Retinal pigment epithelial cell (primary cell): ENCODE data around the gene CCDC201.

Experiments used
- DNase-seq: peaks from one replicate; pipeline ENCODE4 v3.0.0-alpha.2; 2010; ENCODE audit warnings: low read depth
- H3K4me3 ChIP-seq: 2 replicates; pipeline ENCODE4 v1.5.1; 2011; ENCODE audit warnings: mild to moderate bottlenecking, low read length, control low read depth, moderate library complexity
- CTCF ChIP-seq: conservative IDR thresholded peaks from 2 replicates; pipeline ENCODE4 v1.5.1; 2011; ENCODE audit warnings: low read depth, low read length, control low read depth, inconsistent platforms

Gene CCDC201

DNA sequence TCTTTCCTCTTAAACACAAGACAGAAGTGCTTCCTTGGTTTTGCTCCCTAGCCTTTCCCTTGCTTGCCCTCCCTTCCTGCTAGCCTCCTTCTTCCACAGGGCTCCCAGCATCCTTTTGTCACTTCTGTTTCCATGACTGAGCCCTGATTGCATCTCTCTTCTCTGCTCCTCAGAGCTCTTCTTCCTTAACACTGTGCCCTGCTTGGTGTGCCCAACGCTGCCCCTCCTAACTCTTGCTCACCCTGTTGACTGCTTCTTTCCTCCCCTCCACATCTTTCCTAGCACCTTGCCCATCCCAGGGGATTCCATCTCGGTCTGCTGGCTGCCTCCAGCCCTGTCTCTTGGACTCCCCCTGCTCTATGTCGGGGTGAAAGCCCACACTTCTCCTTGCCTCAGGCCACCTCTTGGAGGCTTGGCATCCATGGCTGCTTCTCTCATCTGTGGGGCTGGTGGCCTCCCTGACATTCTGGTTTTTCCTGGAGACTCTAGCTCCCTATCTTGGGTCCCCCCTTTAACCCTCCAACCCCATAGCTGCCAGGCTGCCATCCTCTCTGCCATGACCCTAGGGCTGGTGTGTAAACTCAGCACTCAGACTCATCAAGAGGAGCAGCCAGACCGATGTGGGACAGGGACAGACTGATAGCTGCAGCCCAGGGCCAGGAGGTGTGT lies 21.2 kb upstream of the CCDC201 start:
- H3K4me3 ChIP-seq: no peak overlapping the region
- no peak for TF ChIP-seq CTCF
- no peak for DNase-seq

- no peak overlapping the region for H3K4me3 ChIP-seq
- no peak for DNase-seq
- TF ChIP-seq CTCF: no peak
These were observed 20.6 kb upstream of the CCDC201 start for GRCh38 chr7:45893374-45893995.

DNA sequence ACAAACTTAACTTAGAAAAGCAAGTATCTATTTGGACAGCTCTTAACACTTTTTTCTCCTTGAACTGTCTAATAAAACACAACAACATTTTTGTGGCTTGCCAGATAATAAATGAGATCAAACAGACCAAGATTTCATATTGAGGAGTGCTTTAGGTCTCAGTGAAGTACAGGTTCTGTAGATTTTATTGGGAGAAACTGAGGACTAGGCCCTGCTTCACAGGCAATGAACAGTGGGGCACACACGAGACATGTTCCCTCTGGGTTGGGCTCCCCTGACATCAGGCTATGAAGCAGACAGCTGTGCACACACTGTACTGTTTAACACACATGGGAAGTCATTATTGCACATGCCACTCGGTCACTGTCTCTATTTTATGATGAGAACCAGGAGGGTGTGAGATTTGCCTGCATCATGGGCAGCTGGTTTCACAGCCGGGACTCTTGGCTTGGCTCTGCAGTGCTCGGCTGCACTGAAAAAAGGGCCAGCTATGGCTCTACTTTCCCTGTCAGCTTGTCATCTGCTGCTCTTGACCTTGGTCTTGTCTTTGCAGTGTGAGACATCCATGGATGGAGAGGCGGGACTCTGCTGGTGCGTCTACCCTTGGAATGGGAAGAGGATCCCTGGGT lies 19.6 kb upstream of the CCDC201 start:
- TF ChIP-seq CTCF: no peak
- no peak overlapping the region for H3K4me3 ChIP-seq
- no peak for DNase-seq

GRCh38 chr7:45891462-45892402 lies 18.9 kb upstream of the CCDC201 start:
- no peak overlapping the region for H3K4me3 ChIP-seq
- TF ChIP-seq CTCF: no peak
- no peak for DNase-seq

GRCh38 chr7:45890902-45891461 lies 18.1 kb upstream of the CCDC201 start:
- DNase-seq: no peak
- peak; percentile 60 for TF ChIP-seq CTCF
- H3K4me3 ChIP-seq: no peak overlapping the region

DNA sequence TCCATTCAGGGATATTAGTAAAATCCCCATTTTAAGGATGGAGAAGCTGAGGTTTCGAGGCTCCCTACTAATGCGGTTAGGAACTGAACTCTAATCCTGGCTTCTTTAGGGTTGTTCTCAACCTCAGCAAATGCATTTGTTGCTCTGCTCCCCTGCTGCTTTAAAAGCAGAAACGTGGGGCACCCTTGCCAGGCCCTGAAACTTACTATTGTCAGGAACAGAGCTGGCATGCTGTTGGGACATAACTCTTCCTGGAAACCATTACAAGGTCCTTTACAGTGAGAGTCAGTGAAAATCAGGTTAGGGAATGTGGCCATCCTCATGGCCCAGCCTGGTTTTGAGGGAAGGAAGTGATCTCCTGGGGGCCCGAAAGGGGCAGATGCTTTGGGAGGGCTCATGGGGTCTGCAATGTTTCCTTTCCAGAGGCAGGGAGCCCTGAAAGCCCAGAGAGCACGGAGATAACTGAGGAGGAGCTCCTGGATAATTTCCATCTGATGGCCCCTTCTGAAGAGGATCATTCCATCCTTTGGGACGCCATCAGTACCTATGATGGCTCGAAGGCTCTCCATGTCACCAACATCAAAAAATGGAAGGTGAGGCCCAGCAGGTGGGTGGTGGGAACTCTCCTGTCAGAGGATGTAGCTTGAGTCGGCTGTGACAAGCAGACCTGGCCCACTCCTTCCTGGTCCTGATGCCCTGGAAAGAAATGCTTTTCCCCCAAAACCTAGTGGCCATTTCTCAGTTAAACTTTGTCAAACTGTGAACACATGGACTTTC lies 17.4 kb upstream of the CCDC201 start:
- TF ChIP-seq CTCF: no peak
- DNase-seq: no peak
- no peak overlapping the region for H3K4me3 ChIP-seq
